CD14-positive monocyte (primary cell): ENCODE data around the gene FOXQ1. TPM values are rescaled to one million over a fixed set of nuclear protein-coding genes. Genes with fewer than 3 reads are reported as not detected.

Experiments
- DNase-seq, 3 donors: peaks; one replicate each; pipeline ENCODE4 v3.0.0-alpha.2; 2011 to 2022
- H2AFZ ChIP-seq: 2 replicates; pipeline ENCODE4 v1.6.0; 2012; ENCODE audit warnings: mild to moderate bottlenecking, low read depth, low read length, inconsistent platforms; ENCODE audit not compliant: insufficient read depth, poor library complexity, severe bottlenecking
- H3K27ac ChIP-seq, 2 donors: 1 replicate in 1 of 2; 2 replicates in 1 of 2; pipeline ENCODE4 v1.5.1; 2012 to 2013; ENCODE audit warnings: low read length in 2 of 2, control low read depth in 1 of 2, inconsistent platforms in 1 of 2, low read depth in 1 of 2, mild to moderate bottlenecking in 1 of 2
- H3K27me3 ChIP-seq, 2 donors: one replicate each; pipeline versions ENCODE4 v1.6.0 to v1.6.1; 2011 to 2013; ENCODE audit warnings: low read length in 2 of 2; ENCODE audit not compliant: control insufficient read depth in 2 of 2, insufficient read depth in 2 of 2
- H3K36me3 ChIP-seq, 2 donors: replicated peaks in 1 of 2; 1 replicate in 1 of 2; 2 replicates in 1 of 2; pipeline versions ENCODE4 v1.5.1 to v1.6.1; 2012 to 2013; ENCODE audit warnings: low read length in 2 of 2, control low read depth in 1 of 2, inconsistent platforms in 1 of 2, mild to moderate bottlenecking in 1 of 2; ENCODE audit not compliant: insufficient read depth in 2 of 2, control insufficient read depth in 1 of 2
- H3K4me1 ChIP-seq, 2 donors: 1 replicate in 1 of 2; 2 replicates in 1 of 2; pipeline versions ENCODE4 v1.5.1 to v1.6.1; 2012 to 2013; ENCODE audit warnings: low read length in 2 of 2, control low read depth in 1 of 2, inconsistent platforms in 1 of 2, mild to moderate bottlenecking in 1 of 2, moderate library complexity in 1 of 2; ENCODE audit not compliant: insufficient read depth in 2 of 2, control insufficient read depth in 1 of 2
- H3K4me2 ChIP-seq: replicated peaks from 2 replicates; pipeline ENCODE3; 2012; ENCODE audit warnings: low read length, moderate library complexity, mild to moderate bottlenecking; ENCODE audit not compliant: poor library complexity, severe bottlenecking; ENCODE audit errors: extremely low read depth
- H3K4me3 ChIP-seq, 3 experiments: fragments of 200-600 bp in 1 of 3; sonication (generic) in 1 of 3; replicated peaks in 1 of 3; 1 replicate in 2 of 3; 2 replicates in 1 of 3; pipeline ENCODE4 v1.5.1; 2011 to 2013; ENCODE audit warnings: low read length in 3 of 3, mild to moderate bottlenecking in 3 of 3, control low read depth in 2 of 3, low read depth in 2 of 3, inconsistent platforms in 1 of 3, moderate library complexity in 1 of 3
- H3K79me2 ChIP-seq: 2 replicates; pipeline ENCODE4 v1.6.0; 2012; ENCODE audit warnings: mild to moderate bottlenecking, control low read depth, inconsistent platforms, low read length, moderate library complexity; ENCODE audit not compliant: insufficient read depth
- H3K9ac ChIP-seq: 2 replicates; pipeline ENCODE4 v1.6.0; 2017; ENCODE audit warnings: low read length, mild to moderate bottlenecking; ENCODE audit not compliant: insufficient read depth, poor library complexity, severe bottlenecking
- H3K9me3 ChIP-seq, 2 donors: replicated peaks in 1 of 2; 1 replicate in 1 of 2; 2 replicates in 1 of 2; pipeline versions ENCODE4 v1.5.1 to v1.6.1; 2012 to 2013; ENCODE audit warnings: low read length in 2 of 2, control low read depth in 1 of 2; ENCODE audit not compliant: control insufficient read depth in 1 of 2, insufficient read depth in 1 of 2
- H4K20me1 ChIP-seq: 2 replicates; pipeline ENCODE4 v1.6.0; 2012; ENCODE audit warnings: mild to moderate bottlenecking, low read length, control low read depth, moderate library complexity; ENCODE audit not compliant: insufficient read depth
- H3K27ac Mint-ChIP-seq, 7 donors: one replicate each; pipeline ENCODE4 v1.8.0; 2020; ENCODE audit warnings: mild to moderate bottlenecking in 7 of 7, mixed read lengths in 7 of 7, moderate library complexity in 6 of 7, inconsistent platforms in 2 of 7
- H3K27me3 Mint-ChIP-seq, 3 donors: one replicate each; pipeline ENCODE4 v1.8.0; 2021 to 2022; ENCODE audit warnings: low read depth in 3 of 3, mild to moderate bottlenecking in 3 of 3, mixed read lengths in 3 of 3, moderate library complexity in 3 of 3, inconsistent platforms in 1 of 3
- H3K36me3 Mint-ChIP-seq, 2 donors: one replicate each; pipeline ENCODE4 v1.8.0; 2020; ENCODE audit warnings: mixed read lengths in 2 of 2, inconsistent platforms in 1 of 2, mild to moderate bottlenecking in 1 of 2
- H3K4me1 Mint-ChIP-seq: one replicate; pipeline ENCODE4 v1.8.0; 2020; ENCODE audit warnings: mild to moderate bottlenecking, mixed read lengths
- H3K4me3 Mint-ChIP-seq, 2 donors: one replicate each; pipeline ENCODE4 v1.8.0; 2020; ENCODE audit warnings: mild to moderate bottlenecking in 2 of 2, mixed read lengths in 2 of 2, moderate library complexity in 1 of 2
- H3K9me3 Mint-ChIP-seq, 7 donors: one replicate each; pipeline ENCODE4 v1.8.0; 2020 to 2022; ENCODE audit warnings: mixed read lengths in 7 of 7, mild to moderate bottlenecking in 6 of 7, moderate library complexity in 6 of 7, inconsistent platforms in 2 of 7
- WGBS: methylation state at CpG from one replicate; pipeline ENCODE4 v1.1.5; 2013; ENCODE audit warnings: missing lambda C conversion rate; ENCODE audit not compliant: insufficient coverage; 5-methylcytosine and 5-hydroxymethylcytosine counted together
- intact Hi-C, 2 donors: fragments of 100-400 bp; cut with micrococcal nuclease; formaldehyde crosslinking; loops; one replicate each; pipeline versions ENCODE4 v1.15.0 to v1.15.1; 2023
- polyA plus RNA-seq, 3 donors: library from polyadenylated mRNA; depleted of rRNA in 1 of 3; unstranded in 2 of 3; stranded (reverse) in 1 of 3; fragments of 300-500 nt in 2 of 3; fragments of >200 nt in 1 of 3; fragmentation: Illumina TruSeq in 2 of 3; gene quantifications; 1 replicate in 2 of 3; 2 replicates in 1 of 3; pipeline ENCODE4 v1.2.3, GENCODE V29; 2012 to 2021
- TF ChIP-seq, protein P1 (sequence below): fragments of 200-600 bp; IDR thresholded peaks from one replicate; pipeline ENCODE4 v1.8.0; 2022; ENCODE audit warnings: antibody characterized with exemption, mild to moderate bottlenecking

FOXQ1 gene
- polyA plus RNA-seq, 3 donors: 0.11 TPM; not detected in 2

DNA sequence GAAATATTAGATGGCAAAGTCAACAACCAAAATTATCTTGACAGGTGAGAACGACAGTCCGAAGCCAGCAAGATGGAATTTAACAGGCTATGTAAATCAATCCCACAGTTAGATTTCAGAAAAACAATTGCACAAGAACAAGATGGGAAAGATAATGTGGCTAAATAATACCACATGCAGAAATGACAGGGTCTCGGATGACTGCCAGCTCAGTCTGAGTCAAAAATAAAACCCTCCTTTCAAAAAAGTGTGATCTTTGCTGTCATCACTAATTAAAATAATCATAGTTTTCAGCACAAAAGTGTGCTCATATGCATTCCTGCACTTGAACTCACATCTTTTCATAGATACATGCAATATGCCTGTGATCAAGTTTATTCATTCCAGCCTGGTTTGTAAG lies 25.9 kb downstream of the FOXQ1 start:
- H3K27me3 Mint-ChIP-seq: peaks cover 20 to 35% (median 21%) of the 10 kb centered on the region in 3 donors
- no peak for DNase-seq
- intact Hi-C loops: no loop called here
- no peaks in the 10 kb centered on the region for H3K4me1 ChIP-seq
- no peak overlapping the region for H3K27ac ChIP-seq
- no peak overlapping the region for H3K4me2 ChIP-seq
- peaks cover 0 to 3% (median 0%) of the 10 kb centered on the region in 7 donors for H3K9me3 Mint-ChIP-seq
- no peaks in the 10 kb centered on the region for H3K4me1 Mint-ChIP-seq
- H3K36me3 Mint-ChIP-seq: no peaks in the 10 kb centered on the region
- no peak overlapping the region for H3K4me3 ChIP-seq
- H3K9me3 ChIP-seq: no peaks in the 10 kb centered on the region
- 94% methylated on average over 3 of the region's 3 CpGs for WGBS
- no peak overlapping the region for H2AFZ ChIP-seq
- H3K36me3 ChIP-seq: no peaks in the 10 kb centered on the region
- H3K4me3 Mint-ChIP-seq: peak overlapping the region in 1 of 2 donors; percentile 30
- TF ChIP-seq, protein P1, sequence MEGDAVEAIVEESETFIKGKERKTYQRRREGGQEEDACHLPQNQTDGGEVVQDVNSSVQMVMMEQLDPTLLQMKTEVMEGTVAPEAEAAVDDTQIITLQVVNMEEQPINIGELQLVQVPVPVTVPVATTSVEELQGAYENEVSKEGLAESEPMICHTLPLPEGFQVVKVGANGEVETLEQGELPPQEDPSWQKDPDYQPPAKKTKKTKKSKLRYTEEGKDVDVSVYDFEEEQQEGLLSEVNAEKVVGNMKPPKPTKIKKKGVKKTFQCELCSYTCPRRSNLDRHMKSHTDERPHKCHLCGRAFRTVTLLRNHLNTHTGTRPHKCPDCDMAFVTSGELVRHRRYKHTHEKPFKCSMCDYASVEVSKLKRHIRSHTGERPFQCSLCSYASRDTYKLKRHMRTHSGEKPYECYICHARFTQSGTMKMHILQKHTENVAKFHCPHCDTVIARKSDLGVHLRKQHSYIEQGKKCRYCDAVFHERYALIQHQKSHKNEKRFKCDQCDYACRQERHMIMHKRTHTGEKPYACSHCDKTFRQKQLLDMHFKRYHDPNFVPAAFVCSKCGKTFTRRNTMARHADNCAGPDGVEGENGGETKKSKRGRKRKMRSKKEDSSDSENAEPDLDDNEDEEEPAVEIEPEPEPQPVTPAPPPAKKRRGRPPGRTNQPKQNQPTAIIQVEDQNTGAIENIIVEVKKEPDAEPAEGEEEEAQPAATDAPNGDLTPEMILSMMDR: no peak
- no peaks in the 10 kb centered on the region for H3K79me2 ChIP-seq
- H4K20me1 ChIP-seq: no peaks in the 10 kb centered on the region
- peaks cover 5 to 9% of the 10 kb centered on the region in 2 donors for H3K27me3 ChIP-seq
- no peak overlapping the region for H3K27ac Mint-ChIP-seq
- no peak overlapping the region for H3K9ac ChIP-seq

DNA sequence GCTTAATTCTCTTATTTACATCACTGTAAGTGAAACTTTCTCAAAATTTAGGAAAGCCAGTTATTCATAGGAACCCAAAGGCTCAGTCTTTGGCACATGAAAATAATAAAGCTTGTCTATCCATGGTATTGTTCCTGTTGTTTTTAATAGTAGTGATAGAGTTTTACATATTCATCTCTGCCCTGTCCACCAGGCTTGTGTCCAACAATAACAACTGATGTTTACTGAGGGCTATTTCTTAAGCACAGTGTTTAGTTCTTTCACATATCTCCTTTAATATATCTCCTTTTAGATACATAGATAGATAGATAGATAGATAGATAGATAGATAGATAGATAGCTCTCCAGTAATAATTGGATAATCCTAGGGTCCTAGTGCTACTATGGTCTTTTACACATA lies 34.2 kb downstream of the FOXQ1 start:
- Mint-ChIP-seq H3K4me3 (no peak overlapping the region), H3K36me3 (no peaks in the 10 kb centered on the region), H3K27me3 (peaks cover 11 to 27% (median 13%) of the 10 kb centered on the region in 3 donors), H3K9me3 (peaks cover 8 to 27% (median 19%) of the 10 kb centered on the region in 7 donors), H3K4me1 (no peaks in the 10 kb centered on the region), H3K27ac (no peak overlapping the region)
- no peak for DNase-seq
- Histone ChIP-seq H2AFZ (no peak overlapping the region), H3K27ac (no peak overlapping the region), H3K36me3 (no peaks in the 10 kb centered on the region), H4K20me1 (no peaks in the 10 kb centered on the region), H3K27me3 (peaks cover 9 to 10% of the 10 kb centered on the region in 2 donors), H3K79me2 (no peaks in the 10 kb centered on the region), H3K4me3 (no peak overlapping the region), H3K4me1 (no peaks in the 10 kb centered on the region), H3K4me2 (no peak overlapping the region), H3K9me3 (peaks cover 4 to 22% of the 10 kb centered on the region in 2 donors), H3K9ac (no peak overlapping the region)
- intact Hi-C loops: no loop called here
- TF ChIP-seq, protein P1: no peak
